Measurements from ENCODE around the gene B3GALT4.

B3GALT4 gene

DNA sequence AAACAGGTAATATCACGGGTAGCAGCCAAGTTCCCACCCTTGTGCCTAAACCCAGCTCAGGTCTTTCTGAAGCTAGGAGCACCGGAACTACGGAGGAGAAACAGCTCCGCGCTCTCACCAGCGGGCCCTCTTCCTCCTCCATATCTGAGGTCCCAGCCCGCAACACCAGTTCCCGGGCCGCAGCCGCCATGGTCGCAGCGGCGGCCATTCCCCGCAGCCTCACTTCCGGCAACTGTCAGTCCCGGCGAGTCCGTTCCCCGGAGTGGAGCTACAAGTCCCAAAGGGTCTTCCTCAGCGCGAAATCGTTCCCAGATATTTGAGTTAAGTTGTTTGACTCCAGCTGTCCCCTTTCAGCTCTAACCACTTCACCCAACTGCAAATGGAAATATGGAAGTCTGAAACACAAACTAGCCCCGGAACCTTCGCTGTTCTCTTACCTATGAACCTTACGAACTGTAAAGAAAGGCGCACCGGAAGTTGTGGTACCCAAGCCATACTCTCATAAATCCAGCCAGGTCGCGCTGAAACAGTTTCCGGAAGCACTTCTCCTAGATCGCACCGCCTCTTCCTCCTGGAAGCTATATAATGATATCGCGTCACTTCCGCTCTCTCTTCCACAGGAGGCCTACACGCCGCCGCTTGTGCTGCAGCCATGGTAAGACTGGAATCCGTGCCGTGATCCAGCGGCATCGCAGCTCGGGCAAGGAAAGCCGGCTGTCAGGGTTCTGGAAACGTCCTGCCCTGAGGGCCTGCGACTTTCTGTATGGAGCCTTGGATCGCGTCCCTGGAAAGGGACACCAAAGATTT, 5.3 kb upstream of the B3GALT4 start, which contains the start of the genes RPS18 and VPS52 (continued):
- TF ChIP-seq, protein P1, sequence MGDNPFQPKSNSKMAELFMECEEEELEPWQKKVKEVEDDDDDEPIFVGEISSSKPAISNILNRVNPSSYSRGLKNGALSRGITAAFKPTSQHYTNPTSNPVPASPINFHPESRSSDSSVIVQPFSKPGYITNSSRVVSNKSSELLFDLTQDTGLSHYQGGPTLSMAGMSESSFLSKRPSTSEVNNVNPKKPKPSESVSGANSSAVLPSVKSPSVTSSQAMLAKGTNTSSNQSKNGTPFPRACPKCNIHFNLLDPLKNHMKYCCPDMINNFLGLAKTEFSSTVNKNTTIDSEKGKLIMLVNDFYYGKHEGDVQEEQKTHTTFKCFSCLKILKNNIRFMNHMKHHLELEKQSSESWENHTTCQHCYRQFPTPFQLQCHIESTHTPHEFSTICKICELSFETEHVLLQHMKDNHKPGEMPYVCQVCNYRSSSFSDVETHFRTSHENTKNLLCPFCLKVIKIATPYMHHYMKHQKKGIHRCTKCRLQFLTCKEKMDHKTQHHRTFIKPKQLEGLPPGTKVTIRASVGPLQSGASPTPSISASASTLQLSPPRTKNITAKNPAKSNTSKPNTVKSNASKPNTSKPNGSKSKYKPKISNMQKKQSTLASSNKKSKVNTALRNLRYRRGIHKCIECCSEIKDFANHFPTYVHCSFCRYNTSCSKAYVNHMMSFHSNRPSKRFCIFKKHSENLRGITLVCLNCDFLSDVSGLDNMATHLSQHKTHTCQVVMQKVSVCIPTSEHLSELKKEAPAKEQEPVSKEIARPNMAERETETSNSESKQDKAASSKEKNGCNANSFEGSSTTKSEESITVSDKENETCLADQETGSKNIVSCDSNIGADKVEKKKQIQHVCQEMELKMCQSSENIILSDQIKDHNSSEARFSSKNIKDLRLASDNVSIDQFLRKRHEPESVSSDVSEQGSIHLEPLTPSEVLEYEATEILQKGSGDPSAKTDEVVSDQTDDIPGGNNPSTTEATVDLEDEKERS (tag by site-specific recombination; IDR thresholded peaks at IDR 0.05), result peak; percentile 87
- TF ChIP-seq ZNF211 (tag by site-specific recombination; IDR thresholded peaks at IDR 0.05; ENCODE audit: low read depth) (no peak), WT1 (tag by site-specific recombination; IDR thresholded peaks at IDR 0.05) (peak; percentile 10; the same call in 1 of the 2 replicates), ZNF660 (tag by site-specific recombination; IDR thresholded peaks at IDR 0.05) (peak; percentile 92), ZNF658 (tag by site-specific recombination; IDR thresholded peaks at IDR 0.05) (no peak), ZBTB21 (tag by site-specific recombination; IDR thresholded peaks at IDR 0.05) (peak; percentile 79), ZNF19 (tag by site-specific recombination; IDR thresholded peaks at IDR 0.05; ENCODE audit: low read depth) (no peak), SP7 (tag by site-specific recombination; IDR thresholded peaks at IDR 0.05) (peak; percentile 95), ZNF529 (tag by site-specific recombination; IDR thresholded peaks at IDR 0.05; ENCODE audit: insufficient replicate concordance) (no peak), ZNF792 (tag by site-specific recombination; IDR thresholded peaks at IDR 0.05) (no peak), PRDM1 (tag by site-specific recombination; IDR thresholded peaks at IDR 0.05) (no peak), ZNF791 (tag by site-specific recombination; IDR thresholded peaks at IDR 0.05) (no peak), ZIC2 (tag by site-specific recombination; IDR thresholded peaks at IDR 0.05) (peak; percentile 37), ZNF394 (tag by site-specific recombination; IDR thresholded peaks at IDR 0.05; ENCODE audit: borderline replicate concordance) (peak; percentile 73), HOXD13 (CRISPR knock-in tag; IDR thresholded peaks at IDR 0.05; ENCODE audit: borderline replicate concordance) (peak; percentile 92; the same call in 1 of the 2 replicates), ZBTB44 (tag by site-specific recombination; IDR thresholded peaks at IDR 0.05) (no peak), ZBTB7A (tag by site-specific recombination; IDR thresholded peaks at IDR 0.05; ENCODE audit: low read depth) (no peak; the same call in 1 of the 2 replicates), ZNF155 (tag by site-specific recombination; IDR thresholded peaks at IDR 0.05) (no peak), ZNF610 (tag by site-specific recombination; IDR thresholded peaks at IDR 0.05; ENCODE audit: borderline replicate concordance) (0 out of 2 replicates have a peak, but pooled peaks have one; percentile 50), SP2 (tag by site-specific recombination; IDR thresholded peaks at IDR 0.05) (peak; percentile 95), EGR2 (tag by site-specific recombination; IDR thresholded peaks at IDR 0.05; ENCODE audit: low read depth) (no peak), ZNF174 (tag by site-specific recombination; IDR thresholded peaks at IDR 0.05) (no peak), ZNF48 (tag by site-specific recombination; IDR thresholded peaks at IDR 0.05) (no peak), MYNN (tag by site-specific recombination; IDR thresholded peaks at IDR 0.05; ENCODE audit: borderline replicate concordance) (peak; percentile 40; the same call in 1 of the 2 replicates), ZNF664 (tag by site-specific recombination; IDR thresholded peaks at IDR 0.05) (no peak), ZNF830 (tag by site-specific recombination; IDR thresholded peaks at IDR 0.05; ENCODE audit: low read depth) (no peak), ZNF391 (tag by site-specific recombination; IDR thresholded peaks at IDR 0.05; ENCODE audit: borderline replicate concordance, low read depth) (no peak; the same call in none of the 2 replicates), ZNF670 (tag by site-specific recombination; IDR thresholded peaks at IDR 0.05; ENCODE audit: low read depth) (no peak), ZNF549 (tag by site-specific recombination; IDR thresholded peaks at IDR 0.05) (no peak), ZEB2 (tag by site-specific recombination; IDR thresholded peaks at IDR 0.05) (peak; percentile 77), MZF1 (tag by site-specific recombination; IDR thresholded peaks at IDR 0.05; ENCODE audit: borderline replicate concordance) (no peak)
- TF ChIP-seq, protein P2, sequence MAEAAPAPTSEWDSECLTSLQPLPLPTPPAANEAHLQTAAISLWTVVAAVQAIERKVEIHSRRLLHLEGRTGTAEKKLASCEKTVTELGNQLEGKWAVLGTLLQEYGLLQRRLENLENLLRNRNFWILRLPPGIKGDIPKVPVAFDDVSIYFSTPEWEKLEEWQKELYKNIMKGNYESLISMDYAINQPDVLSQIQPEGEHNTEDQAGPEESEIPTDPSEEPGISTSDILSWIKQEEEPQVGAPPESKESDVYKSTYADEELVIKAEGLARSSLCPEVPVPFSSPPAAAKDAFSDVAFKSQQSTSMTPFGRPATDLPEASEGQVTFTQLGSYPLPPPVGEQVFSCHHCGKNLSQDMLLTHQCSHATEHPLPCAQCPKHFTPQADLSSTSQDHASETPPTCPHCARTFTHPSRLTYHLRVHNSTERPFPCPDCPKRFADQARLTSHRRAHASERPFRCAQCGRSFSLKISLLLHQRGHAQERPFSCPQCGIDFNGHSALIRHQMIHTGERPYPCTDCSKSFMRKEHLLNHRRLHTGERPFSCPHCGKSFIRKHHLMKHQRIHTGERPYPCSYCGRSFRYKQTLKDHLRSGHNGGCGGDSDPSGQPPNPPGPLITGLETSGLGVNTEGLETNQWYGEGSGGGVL (tag by site-specific recombination; IDR thresholded peaks at IDR 0.05), result no peak
- TF ChIP-seq, protein P3, sequence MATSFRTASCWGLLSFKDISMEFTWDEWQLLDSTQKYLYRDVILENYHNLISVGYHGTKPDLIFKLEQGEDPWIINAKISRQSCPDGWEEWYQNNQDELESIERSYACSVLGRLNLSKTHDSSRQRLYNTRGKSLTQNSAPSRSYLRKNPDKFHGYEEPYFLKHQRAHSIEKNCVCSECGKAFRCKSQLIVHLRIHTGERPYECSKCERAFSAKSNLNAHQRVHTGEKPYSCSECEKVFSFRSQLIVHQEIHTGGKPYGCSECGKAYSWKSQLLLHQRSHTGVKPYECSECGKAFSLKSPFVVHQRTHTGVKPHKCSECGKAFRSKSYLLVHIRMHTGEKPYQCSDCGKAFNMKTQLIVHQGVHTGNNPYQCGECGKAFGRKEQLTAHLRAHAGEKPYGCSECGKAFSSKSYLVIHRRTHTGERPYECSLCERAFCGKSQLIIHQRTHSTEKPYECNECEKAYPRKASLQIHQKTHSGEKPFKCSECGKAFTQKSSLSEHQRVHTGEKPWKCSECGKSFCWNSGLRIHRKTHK (tag by site-specific recombination; IDR thresholded peaks at IDR 0.05), result no peak
